ENCODE data around the gene ABLIM1.

Gene ABLIM1

DNA sequence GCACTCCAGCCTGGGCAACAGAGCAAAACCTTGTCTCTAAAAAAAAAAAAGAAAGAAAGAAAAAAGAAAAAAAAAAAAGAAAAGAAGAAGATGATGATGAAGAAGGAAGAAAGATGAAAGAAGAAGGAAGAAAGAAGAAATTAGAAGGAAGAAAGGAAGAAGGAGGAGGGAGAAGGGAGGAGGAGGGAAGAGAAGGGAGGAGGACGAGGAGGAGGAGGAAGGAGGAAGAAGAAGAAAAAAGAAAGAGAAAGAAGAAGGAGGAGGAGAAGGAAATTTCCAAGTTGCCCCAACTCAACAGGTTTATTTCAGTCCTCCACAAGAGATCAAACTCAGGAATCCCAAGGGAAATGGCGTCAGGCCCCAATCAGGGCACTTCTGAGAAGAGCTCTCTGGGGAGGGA, 115.7 kb downstream of the ABLIM1 start:
- no peak for DNase-seq

DNA sequence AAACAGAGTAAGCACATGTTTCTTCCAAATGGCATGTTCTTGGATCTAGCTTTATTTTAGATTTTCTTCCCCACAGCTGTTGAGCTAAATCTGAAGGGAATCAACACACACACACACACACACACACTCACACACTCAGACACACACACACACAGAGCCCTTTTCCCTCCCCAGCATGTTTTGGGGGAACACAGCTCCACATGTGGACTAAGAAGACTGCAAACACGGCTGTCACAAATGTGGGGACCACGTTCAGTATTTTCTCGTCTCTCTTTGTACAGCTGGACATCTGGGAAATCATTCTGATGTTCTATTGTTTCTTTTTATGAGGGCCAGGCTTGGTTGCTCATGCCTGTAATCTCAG, 116.3 kb downstream of the ABLIM1 start:
- no peak for DNase-seq

DNA sequence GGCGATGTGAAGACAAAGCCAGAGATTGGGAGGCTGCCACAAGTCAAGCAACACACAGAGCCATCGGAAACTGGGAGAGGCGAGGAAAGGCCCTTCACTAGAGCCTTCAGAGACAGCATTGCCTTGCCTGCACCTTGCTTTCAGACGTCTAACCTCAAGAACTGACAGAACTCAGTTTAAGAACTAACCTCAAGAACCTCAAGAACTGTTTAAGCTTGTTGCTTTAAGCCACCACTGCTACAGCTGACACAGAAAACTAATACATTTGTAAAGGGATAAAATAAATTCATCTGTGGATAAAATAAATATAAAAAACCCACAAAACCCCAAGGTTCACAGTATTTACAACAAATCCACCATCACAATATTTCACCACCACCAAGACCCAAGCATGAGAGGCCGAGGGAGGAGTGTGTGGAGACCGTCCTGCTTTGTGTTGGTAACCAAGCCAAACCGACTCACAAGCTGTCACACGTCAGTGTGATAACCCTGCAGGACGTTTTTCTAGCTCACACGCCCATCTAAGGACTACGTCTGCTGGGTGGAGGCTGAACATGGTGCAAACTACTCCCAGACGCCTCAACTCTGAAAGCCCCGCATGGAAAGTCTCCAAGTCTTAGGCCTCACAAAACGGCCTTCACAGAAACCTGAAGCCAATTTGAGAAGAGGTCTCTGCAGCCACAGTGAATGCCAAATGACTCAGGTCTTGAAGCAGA, 116.8 kb downstream of the ABLIM1 start:
- DNase-seq = no peak

DNA sequence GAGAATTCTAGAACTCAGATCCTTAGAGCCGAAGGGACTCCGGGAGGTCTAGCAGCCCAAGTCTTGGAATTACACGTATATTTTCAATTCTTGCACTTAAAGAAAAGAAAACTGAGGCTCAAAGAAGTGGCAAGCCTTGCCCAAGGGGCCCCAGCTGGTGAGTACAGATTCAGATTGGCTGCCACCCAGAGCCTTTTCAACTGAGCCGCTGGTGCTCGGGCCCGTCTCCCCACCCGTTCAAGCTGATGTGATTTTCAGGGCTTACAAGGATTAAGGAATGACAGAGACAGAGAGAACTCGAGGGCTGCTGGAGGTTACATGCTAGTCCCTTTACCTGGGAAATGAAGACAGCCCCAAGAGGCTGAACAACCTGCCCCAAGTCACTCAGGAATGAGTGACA, 117.8 kb downstream of the ABLIM1 start:
- no peak for DNase-seq

DNA sequence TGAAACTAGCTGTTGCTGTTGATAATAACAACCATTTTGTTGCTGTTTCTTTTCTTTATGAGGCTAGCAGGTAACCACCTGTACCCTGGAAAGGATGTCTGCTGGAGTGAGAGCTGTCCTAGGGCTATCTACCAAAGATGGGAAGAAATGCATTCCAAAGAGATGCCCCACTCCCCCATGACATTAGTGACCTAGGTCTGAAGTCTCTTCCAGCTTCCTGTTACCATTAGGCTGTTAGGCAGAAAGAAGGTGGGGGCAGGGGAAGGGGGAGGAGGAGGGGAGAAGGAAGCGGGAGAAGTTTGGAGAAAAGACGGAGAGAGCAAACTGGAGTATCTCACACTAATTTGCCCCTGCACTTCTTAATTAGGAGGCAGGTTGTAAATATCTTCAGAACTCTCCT, 118.5 kb downstream of the ABLIM1 start:
- no peak for DNase-seq

DNA sequence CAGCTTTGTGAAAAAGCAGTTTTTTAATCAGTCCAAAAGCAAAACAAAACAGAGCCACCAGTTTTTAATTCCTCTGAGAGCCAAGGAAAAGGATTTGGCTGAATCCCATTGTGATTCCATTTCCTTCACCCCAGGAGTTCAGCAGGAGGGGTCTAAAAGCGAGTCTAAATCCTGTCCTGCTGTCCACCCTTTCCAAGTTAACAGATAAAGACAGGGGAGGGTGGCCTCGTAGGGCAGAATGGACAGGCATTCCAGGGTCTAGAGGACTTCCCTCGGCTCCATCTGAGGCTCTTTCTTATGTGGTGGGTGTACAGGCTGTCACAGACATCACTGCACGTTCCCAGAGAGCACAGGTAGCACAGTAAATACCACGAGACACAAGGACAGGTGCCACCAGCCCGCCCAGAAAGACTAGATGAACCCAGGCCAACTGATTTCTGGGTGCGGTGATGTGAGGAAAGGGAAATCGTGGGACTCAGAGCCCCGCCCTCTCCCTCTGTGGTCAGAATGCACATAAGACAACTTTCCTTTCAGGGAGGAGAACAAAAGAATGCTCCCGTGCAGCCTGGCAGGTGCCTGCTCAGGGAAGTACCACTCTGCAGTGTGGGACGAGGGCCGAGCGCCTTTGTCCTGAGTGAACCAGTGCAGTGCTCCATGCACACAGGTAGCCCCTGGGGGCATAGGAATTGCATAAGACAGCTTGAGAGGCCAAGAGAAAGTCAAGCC, 119.7 kb downstream of the ABLIM1 start:
- peak in 1 of 2 experiments; percentile 11 for DNase-seq

DNA sequence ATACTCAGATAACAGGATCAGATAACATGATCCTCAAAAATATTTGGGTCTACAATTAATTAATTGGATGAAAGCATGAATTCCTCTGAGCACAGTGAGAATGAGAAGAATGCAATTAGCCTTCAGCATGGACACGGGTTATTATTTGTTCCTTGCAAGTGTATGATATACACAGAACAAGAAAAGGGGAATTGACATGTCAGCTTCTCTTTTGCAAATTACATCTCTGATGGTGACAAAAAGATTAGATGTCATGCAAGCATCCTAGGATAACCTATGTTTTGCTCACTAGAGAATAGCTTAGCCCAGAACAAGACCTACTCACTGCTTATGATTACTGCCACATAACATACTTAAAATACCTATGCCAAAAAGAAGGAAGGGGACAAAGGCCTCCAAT, 120.3 kb downstream of the ABLIM1 start:
- DNase-seq = no peak

DNA sequence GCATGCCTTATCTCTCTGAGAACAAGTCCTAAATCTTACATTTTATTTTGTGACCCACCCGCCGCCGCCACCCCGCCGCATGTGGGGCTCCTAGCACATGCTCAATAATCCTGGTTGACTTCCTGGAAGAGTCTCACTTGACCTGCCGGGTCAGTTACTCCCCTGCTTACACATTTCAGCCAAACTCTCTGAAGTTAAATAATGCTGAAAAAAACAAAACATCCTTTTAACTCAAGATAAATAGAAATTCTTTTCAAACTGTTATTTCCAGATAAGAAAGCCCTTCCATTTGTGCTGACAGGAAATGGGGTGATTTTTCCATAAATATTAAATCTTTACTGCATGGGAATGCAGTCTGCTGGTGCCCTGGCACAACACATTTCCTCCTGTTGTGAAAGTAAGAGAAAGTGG, 123.5 kb downstream of the ABLIM1 start:
- no peak for DNase-seq

DNA sequence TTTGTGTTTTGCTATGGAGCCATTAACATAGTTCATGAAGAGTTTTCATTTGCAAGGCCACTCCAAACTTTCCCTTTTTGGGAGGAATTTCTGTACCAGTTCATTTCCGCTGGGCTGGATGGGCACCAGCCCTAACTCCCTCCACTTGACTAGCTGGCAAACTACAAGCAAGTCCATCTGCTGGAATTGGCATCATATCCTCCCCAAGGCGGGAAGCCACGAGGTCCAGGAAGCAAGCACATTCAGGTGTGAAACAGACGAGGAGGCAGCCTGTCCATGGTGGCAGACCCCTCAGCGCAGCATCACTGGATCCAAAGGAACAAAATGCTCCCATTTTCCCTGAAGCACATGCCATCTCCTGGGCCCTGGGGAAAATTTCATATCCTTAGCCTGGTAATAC, 125.8 kb downstream of the ABLIM1 start:
- DNase-seq = no peak

DNA sequence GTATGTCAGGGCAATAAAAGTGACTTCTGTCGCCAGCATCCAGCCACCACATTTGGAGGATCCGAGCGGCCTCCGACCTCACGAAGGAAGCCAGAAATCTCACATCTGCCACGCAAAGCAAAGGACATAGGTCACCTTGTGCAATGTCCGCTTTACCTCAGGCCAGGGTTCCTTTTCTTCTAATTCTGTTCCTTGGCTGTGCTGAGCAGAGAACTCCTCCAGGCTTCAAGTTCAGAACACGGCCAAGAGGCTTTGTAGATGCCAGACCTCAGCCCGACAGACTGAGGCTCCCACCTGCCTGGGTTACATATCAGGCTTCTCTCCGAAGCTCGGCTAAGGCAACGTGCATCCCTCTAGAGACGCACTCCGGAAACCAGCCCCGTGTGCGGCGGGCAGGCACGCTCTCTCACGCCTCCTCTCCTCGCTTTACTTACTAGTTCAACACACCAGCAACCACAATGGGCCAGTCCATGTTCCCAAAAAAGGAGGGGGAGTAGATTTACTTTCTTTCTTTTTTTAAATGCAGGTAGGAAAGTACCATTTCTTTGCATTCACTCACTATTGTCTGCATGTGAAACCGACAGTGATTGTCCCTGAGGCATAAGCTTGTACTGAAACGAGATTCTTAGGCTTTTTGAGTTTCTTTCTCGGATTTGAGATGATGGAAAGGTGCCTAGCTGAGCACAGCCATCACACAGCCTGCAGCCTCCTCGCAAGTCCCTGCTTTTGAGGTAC, 131.4 kb downstream of the ABLIM1 start:
- peak; percentile 85 to 91 for DNase-seq

DNA sequence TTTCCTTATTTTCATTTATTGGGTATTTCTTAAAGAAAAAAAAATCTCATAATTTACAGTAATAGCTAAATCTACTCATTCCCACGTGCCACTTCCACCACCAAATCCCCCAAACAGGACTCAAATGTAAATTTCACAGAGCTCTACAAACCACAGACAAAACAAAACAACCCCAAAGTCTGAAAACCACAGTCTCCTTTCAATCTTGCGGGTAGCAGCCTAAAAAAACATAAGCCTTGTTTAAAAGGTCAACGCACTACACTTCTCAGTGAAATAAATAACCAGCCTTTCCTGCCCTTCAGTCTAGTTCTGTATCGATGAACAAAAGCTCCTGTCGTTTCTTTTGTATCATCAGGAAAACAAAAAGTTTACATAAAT, 132.0 kb downstream of the ABLIM1 start:
- no peak for DNase-seq

DNA sequence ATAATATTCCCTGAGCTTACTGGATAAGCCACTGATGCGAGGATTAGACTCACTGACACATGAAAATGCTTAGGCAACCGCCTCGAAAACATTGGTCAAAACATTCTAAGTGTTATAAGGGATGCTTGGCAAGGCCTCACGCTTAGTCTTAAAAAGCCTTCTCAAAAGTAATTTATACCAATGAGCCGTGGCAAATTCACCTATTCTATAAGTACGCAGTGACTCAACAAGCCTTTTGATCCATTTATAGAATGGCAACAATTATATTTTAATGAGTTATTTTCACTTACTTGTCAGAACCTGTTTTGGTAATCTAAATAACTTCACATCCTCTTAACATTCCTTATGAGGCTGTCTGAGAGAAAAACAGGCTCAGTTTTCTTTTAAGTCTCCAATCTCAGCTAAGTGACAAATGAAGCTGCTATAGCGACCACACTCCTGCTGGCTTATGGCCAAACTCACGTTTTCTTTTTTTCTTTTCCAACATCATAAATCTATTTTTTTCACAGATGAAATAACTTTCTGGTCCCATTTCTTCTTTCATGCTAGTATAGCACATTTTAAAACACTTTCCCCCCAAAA, 132.6 kb downstream of the ABLIM1 start:
- no peak for DNase-seq

DNA sequence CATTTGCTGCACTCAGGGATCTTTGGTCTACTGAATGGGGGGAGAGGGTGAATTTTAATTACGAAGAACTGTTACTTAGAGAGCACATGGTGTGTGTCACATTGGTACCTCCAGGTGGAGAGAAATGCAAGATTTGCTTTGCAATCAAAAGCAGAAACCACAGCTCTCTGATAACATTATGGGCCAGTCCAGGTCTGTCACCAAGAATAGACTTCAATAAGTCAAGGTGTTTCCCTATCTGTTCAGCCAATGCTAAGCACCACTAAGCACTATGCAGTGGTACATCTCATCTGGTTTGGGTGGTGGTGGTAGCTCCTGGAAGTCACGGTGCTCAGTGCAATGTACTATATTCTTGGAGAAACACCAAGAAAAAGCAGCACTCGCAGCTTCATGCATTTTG, 134.2 kb downstream of the ABLIM1 start:
- DNase-seq = no peak

DNA sequence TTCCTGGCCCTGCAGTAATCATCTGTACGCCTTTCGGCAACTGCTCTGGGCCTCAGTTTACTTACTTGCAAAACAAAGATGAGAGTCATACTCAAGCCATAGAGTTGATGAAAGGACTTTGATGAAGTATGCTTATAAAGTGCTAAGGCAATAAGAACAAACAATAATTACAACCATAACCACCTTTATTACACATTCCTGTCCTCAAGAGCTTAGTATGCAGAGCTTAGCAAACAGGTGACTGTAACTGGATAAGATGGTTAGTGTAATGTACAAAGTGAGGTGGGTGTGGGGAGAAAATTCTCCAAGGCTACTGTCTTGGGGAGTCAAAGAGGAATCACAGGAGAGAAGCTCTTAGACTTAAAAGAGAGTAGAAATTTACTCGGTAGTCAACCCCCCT, 136.8 kb downstream of the ABLIM1 start:
- DNase-seq = no peak

DNA sequence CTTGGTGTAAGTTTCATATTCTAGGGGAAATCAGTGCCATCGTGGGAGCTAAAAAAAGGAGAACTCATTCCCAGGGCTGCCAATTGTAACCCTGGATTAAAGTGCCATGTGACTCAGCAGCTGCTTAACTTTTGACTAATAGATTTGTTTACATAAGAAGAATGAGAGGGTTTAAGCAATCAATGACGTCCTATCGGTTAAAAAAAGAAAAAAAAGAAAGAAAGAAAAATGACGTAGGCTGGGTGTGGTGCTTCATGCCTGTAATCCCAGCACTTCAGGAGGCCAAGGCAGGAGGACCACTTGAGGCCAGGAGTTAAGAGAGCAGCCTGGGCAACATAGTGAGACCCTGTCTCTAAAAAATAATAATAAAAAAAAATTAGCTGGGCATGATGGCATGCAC, 137.6 kb downstream of the ABLIM1 start:
- DNase-seq = no peak

DNA sequence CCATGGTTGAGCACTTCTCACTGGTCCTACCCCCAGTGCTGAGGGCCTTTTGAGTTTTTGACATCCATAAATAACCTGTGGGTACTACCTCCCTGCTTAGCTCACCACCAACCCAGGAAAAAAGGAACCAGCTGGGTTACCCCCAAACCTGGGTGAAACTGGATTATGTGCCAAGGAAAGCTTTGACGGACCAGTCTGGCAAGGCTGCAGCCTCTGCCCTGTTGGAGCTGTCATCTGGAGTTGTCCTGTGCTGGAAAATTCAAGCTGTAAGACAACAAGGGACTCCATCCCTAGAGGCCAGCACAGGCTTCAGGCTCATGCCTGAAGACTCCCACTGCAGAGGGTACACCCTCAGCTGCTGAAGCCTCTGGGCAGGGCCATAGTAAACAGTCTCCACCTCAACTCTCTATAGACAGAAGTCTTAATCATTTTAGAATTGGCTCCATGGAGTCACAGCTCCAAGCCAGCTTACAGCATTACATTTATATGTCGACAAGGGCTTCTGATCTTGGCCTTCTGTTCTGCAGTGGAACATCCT, 138.2 kb downstream of the ABLIM1 start:
- no peak for DNase-seq

DNA sequence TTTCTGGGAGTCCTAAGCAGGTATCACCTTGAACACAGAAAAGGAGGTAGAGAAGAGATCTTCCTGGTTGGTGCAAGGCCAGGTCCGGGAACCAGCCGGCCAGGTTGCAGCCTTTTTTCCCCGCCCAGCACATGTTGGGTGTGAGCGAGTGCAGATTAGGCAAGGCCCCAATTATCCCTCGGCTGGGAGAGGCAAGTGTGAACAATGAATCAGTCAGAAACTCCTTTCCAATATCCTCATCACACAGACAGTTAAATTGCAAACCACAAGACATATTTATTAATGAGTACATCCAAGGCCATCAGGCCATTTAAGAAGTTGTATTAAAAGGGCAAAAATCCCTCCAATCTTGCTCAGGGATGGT, 138.8 kb downstream of the ABLIM1 start:
- no peak for DNase-seq

DNA sequence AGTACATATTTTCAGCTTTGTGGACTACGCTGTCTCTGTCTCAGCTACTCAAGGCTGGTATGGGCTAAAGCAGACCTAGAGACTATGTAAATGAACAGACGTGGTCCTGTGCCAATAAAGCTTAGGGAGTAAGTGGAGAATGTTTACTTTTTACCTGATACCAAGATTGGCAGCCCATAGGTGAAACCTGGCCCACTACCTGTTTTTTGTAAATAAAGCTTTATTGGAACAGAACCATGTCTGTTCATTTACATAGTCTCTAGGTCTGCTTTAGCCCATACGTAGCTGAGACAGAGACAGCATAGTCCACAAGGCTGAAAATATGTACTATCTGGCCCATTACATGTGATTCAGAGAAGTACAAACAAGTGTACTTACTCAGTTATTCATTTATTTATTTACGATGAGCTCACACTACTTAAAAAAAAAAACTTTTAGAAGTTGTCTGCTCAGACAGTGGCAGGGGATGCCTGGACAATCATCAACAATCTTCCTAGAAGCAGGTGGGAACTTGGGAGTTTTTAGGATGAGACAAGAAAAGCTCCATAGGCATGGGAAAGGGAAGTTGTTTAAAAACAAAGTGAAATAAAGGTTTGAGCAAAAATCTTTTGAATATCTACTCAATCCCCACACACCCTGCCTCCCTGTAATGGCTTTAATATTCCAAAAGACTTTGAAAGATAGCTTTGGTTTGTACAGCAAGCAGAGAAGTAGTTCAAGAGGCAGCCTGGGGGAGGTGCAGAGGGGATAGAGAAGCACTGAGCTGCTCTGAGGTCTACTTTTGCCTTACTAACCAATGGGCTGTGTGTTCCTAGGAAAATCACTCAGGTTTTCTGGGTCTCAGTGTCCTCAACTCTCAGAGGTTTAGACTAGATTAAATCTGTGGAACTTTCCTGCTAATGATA, 139.4 kb downstream of the ABLIM1 start:
- peak in 1 of 2 experiments; percentile 13 for DNase-seq

DNA sequence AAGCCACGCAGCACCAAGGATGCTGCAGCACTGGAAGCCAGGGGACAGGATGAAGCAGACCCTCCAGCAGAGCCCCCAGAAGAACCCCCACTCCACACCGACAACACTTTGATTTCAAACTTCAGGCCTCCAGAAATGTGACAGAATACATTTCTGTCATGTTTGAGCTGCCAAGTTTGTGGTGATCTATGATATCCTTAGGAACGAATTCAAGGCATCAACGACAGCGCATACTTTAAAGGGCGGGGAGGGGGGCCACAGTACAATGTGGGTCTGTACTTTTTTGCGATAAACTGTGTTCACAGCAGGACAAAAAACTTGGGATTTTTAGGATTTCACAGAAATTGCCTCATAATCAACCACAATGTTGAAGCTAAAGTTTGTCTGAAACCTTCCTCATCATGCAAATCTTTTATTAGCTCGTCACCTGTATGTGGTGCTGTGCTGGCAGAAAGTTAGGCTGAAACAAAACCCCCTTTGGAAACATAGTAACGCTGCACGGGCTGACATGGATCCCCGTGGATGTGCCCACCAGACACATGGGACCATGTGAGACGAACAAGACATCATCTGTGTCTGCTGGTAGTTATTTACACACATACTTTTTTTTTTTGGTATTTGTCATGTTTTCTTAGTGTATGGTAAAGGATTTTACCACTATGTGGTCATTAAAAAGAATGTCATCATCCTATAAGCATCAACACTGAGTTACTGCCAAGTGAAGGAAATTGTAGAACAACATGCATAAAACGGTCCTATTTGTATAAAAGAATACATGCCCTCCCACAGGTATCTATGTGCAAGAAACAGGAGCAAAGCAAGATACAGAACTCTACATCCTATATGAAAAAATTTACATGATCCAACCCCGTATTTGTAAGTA, 140.5 kb downstream of the ABLIM1 start:
- no peak for DNase-seq

DNA sequence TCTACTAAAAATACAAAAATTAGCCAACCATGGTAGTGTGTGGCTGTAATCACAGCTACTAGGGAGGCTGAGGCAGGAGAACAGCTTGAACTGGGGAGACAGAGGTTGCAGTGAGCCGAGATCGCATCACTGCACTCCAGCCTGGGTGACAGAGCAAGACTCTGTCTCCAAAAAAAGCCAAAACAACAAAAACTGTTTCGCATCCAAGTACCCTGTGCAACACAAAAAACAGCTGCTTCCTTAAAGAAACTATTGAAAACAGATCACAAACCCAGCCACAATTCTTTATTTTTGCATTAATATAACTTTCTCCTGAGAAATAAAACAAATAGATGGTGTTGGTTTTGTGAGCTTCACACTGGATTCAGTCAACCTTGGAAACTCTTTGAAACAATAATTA, 141.7 kb downstream of the ABLIM1 start:
- DNase-seq = no peak

DNA sequence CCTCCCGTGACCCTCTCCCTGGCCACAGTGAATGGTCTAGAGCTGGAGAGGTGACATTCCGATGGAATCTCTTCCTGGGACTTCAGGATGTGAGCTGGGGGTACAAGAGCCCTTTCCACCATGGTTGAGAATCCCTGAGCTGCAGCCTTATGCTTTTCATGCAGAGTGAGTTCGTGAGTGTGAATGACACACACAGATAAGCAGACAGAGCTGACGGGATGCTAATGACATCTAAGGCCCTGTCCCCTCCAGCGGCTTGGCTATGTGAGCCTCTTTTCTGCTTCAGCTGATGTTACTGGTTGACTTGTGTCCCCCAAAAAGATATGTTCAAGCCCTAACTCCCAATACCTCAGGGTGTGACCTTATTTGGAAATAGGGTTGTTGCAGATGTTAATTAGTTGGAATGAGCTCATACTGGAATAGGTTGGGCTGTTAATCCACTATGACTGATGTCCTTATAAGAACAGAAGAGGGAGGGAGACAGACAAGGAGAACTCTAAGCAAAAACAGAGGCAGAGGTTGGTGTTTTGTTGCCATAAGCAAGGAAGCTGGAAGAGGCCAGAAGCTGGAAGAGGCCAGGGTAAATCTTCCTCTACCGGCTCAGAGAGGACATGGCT, 142.7 kb downstream of the ABLIM1 start:
- DNase-seq = no peak
